ENCODE measurements around the gene LRRC71.

DNA sequence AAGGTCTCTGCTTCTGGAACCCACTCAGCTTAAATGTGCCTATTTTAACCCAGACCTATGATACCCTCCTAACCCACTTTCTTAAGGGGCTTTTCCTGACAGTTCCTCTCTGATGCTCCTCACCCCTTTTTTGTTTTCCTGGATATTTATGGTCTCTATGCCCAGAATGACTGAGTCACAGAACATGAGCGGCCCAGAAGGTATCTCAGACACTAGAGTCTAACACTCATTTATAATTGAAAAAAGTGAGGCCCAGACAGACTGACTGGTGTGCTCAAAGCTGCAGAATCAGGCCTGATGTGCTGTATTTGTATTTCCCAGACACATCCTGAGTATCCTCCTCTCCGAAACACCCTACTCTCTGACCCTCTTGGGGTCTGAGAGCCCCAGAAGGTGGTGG lies 44.0 kb downstream of the LRRC71 start:
- TF ChIP-seq POLR2AphosphoS5 (IDR thresholded peaks at IDR 0.05) (no peak), POLR2A (IDR thresholded peaks at IDR 0.05) (no peak), EP300 (IDR thresholded peaks at IDR 0.05) (no peak)
- TF ChIP-seq, protein P1, sequence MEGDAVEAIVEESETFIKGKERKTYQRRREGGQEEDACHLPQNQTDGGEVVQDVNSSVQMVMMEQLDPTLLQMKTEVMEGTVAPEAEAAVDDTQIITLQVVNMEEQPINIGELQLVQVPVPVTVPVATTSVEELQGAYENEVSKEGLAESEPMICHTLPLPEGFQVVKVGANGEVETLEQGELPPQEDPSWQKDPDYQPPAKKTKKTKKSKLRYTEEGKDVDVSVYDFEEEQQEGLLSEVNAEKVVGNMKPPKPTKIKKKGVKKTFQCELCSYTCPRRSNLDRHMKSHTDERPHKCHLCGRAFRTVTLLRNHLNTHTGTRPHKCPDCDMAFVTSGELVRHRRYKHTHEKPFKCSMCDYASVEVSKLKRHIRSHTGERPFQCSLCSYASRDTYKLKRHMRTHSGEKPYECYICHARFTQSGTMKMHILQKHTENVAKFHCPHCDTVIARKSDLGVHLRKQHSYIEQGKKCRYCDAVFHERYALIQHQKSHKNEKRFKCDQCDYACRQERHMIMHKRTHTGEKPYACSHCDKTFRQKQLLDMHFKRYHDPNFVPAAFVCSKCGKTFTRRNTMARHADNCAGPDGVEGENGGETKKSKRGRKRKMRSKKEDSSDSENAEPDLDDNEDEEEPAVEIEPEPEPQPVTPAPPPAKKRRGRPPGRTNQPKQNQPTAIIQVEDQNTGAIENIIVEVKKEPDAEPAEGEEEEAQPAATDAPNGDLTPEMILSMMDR (IDR thresholded peaks at IDR 0.05) = no peak
